NCI-H2196 (cell line): ENCODE results near the gene MIER2.

Experiments used
- DNase-seq: peaks from one replicate; lab custom pipeline; 2025; ENCODE audit not compliant: unreplicated experiment; lab: John Stamatoyannopoulos, UW

Gene MIER2

DNA sequence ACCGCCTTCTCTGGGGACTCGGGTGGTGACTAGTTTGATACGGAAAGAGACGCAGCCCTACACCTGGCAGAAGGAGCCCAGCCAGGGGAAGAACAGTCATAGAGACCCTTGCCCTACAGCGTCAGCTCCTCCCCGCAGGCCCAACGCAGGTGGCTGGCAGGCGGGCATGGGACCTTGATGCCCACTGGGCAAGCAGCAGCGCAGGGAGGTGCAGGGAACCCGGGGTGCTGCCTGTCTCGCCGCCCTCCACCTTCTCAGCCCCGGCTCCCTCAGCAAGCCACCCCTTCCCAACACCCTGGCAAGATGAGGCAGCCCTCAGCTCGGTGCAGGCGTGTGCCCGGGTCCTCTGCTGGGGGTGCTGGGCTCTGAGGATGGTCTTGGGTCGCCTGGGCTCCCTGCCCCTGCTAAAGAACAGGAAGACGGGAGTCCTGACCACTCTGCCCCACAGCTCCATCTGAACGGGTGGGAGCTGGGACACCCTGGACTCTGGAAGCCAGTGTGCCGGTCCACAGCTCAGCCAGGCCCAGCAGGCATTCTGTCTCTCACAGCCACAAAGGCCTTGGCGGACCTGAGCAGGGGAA lies 9.0 kb downstream of the MIER2 start:
- no peak for DNase-seq

DNA sequence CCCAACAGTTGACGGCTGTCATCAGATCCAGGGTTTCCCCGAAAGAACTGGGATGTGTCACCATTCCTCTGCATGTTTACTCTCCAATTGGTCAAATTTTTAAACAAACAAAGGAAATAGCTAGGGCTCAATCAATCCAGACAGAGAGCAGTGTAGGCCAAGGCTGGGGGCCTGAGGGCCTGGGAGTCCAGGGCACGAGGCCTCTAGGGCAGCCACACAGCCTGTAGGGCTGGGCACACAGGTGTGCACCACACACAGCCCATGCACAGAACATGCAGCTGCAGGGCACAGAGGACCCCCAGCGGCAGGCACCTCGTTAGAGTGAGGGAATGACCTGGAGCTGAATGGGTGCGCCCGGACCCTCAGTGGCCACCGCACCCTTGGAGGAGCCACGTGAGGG lies 9.5 kb downstream of the MIER2 start:
- DNase-seq, result no peak

DNA sequence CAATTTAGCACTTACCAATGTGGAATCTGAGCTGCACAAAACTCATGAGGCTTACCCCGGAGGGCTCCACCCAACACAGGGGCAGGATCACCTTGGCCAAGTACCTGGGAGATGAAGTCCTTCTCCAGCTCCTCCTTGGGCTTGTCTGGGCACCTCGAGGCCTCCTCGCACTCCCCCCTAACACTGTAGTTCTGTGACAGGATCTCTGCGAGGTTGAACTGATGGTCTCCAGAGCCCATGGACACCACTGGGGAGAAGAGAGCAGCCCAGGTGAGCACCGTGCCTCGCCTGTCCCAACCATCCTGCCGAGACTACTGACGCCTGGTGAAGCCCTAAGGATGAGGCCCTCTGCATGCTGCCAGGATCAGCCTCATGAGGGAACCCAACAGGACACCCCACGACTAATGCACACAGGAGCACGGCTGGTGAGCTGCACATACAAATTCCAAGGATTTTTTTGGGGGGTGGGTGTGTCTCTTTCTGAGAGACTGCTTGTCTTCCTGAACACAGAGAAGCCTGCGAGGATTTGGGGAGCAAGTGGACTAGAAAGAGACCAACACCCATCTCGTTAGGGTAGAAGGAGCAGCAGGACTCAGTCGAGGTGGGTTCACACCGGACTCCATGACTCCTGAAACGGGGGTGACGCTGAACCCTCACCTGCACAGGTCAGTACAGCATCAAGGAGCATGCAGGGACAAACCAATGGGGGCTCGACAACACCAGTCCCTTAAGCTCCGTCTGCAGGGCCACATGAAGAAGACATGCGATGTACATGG lies 10.1 kb downstream of the MIER2 start:
- DNase-seq, result no peak

DNA sequence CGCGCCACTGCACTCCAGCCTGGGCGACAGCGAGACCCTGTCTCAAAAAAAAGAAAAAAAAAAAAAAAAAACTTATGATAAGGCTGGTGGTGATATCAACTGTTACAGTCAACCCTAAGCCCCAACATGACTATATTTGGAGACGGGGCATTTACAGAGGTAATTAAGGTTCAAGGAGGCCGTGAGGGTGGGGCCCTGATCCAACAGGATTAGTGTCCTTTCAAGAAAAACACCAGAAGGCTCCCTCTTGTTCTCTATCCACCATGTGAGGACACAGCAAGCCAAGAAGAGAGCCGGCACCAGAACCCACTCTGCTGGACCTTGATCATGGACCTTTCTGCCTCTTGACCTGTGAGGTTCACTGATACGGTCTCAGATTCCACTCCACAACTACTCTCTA lies 14.1 kb downstream of the MIER2 start:
- no peak for DNase-seq

DNA sequence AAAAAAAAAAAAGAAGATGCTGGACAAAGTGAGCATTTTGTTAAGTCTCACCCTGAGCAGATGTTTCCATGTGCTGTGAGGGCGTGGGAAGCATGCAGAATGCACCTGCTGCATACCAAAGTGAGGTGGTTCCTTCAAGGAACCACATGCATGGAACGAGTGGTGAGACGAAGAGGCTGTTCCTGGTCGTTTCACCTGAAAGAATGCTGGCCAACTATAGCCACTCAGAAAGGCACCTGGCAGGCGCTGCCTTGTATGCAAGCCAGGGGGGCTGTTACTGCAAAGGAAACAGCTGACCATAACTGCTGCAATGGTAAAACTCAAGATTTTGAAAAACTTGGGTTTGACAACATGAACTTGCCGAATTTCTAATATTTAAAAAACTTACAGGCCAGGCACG lies 14.7 kb downstream of the MIER2 start:
- no peak for DNase-seq

DNA sequence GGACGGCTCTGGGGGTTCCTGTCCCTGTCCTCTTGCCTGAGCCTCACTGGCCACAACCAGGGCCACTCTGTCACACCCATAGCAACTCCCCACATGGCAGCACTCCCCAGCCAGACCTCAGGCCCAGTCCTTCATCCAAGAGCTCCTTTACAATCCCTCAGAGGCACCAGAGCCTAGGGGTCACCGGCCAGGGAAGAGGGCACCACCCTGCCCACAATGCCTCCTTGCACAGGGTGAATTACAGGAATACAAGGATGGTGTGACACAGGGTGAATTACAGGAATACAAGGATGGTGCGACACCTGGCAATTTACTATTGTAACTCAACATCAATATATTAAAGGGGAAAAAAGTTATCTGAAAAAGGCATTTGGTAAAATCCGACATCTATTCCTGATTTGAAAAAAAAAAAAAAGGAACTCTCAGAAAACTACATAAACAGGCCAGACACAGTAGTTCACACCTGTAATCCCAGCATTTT lies 16.5 kb downstream of the MIER2 start:
- no peak for DNase-seq

DNA sequence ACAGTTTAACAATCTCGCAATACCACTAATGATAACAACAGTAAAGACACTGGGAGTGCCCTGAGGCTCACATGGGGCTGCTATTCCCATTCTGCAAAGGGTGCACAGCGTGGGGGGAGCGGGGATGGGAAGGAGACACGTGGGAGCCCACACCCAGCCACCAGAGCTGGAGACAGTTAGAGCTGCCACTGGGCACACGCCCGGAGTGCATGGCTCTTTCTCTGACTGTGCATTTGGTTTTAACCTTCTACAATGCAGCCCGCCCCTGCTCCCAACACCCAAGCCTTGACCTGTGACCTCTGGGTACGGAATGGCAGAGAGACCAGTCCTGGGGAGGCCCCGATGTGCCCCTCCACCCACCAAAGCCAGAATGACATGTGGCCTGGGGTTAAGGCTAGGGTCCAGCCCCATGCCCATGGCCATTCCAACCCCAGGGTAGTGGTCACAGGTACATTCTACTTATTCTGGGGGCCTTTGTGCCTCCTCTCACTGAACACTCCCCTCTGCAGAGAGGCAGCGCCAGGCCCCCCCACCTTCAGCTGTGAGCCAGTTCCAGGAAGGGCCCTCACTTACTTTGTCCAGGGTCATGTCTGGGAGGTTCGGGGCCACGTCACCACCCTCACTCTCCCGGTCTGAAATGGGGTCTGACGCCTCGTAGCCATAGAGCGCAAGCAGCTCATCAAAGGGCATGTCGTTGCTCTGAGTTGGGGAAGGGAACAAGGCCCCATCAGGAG lies 17.1 kb downstream of the MIER2 start:
- no peak for DNase-seq

DNA sequence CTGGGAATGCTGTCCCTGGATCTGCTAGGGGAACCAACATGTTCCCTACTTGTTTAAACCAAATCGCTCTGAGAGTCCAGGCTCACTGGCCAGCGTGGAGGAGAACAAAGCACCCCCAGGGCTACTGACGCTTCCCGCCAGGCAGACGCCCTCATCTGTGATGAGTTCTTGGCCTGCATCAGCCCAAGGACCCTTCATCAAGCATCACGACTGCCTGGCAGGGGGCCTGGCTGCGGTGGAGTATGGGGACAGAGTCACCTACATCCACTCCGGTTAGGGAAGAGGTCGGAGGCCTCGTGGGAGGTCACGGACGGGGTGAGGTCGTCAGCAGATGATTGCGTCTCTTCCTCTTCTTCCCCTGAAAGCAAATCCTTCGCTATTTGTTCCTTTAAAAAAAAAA lies 17.7 kb downstream of the MIER2 start:
- DNase-seq, result no peak

DNA sequence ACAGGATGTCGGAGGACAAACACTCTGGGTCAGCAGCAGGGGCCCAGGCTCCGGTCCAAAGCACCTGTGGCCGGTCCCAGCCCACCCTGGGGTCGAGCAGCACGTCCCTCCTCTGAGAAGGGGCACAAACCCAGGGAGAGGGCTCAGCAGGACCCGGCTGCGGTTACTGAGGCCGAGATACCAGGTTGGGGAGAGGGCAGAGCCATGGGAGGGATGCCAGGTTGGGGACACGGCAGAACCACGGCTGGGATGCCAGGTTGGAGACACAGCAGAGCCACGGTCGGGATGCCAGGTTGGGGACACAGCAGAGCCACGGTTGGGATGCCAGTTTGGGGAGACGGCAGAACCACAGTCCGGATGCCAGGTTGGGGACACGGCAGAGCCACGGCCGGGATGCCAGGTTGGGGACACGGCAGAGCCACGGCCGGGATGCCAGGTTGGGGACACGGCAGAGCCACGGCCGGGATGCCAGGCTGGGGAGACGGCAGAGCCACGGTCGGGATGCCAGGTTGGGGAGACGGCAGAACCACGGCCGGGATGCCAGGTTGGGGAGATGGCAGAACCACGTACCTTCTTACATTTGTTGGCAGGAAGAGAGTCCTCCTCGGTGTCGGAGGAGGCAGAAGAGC lies 18.5 kb downstream of the MIER2 start:
- DNase-seq, result no peak

DNA sequence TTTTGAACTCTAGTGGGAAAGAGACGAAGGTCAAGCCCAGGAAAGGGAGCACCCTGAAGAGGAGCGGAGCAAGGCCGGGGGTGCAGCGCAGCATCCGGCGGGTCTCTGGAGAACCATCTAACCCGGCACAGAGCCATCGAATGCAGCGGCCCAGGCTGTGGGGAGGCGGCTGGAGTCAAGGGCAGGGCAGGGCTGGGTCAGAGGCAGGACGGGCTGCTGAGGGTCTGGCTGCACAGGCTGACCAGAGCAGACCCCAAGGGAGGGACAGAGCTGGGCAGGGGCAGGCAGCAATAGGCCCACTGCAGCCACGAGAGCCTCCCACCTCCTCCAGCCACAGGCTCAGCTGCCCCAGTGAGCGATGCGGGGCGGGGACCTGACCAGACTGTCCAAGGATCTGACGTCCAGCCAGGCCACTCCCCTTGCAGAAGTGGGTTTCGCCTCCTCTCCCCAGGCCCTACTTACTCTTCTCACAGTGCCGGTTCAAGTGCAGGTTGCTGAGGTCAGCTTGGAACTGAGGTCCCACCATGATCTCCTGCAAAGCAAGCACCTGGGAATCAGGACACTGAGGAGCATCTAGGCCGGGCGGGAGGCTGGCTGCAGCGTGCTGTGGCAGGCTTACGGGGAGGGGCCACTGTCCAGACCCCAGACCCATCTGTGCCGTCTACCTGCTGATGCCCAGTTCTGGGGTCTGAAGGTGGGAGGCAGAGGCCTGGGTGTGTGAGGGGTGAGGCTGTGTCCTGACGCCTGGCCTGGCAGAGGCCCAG lies 19.2 kb downstream of the MIER2 start:
- DNase-seq, result no peak

DNA sequence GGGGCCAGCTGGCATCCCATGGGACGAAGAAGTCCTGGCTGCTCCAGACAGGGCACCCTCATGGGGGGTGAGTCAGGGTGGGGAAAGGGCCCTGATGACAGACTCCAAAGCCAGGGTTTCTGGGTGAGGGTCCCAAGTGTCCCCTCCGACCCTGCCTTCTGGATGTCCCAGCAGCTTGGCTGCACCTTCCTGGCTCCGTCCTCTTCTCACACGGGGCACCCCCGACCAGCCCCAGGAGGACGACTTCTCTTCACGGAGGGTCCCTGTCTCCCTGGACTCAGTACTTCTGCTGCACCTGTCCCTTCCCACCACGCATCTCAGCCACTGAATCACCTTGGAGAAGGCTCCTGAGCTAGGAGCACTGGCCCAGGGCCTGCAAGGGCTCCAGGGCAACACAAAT lies 19.9 kb downstream of the MIER2 start:
- no peak for DNase-seq

DNA sequence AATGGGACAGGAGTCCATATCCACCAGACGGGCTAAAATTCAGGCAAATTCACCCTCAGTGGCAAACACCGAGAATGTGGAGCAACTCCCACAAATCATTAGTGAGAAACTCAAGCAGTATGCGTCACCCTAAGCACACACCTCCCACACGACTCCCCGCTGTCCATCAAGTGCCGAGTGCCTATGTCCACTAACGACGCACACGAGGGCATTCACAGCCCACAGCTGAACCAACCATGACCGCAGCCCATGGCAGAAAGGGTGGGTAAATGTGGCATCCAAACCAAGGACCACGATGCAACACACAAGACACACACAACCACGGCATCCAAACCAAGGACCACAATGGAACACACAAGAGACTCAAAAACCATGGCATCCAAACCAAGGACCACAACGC lies 22.0 kb downstream of the MIER2 start:
- no peak for DNase-seq

DNA sequence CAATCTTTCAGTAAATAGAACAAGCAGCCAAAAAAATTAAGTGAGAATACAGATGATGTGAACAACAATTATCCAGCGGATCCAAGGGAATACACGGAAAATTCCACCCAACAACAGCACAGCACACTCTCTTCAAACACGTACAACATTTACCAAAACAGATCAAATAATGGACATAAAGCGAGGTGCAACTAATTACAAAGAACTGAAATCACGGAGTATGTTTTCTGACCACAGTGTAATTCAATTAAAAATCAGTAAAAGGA lies 26.2 kb downstream of the MIER2 start:
- no peak for DNase-seq

DNA sequence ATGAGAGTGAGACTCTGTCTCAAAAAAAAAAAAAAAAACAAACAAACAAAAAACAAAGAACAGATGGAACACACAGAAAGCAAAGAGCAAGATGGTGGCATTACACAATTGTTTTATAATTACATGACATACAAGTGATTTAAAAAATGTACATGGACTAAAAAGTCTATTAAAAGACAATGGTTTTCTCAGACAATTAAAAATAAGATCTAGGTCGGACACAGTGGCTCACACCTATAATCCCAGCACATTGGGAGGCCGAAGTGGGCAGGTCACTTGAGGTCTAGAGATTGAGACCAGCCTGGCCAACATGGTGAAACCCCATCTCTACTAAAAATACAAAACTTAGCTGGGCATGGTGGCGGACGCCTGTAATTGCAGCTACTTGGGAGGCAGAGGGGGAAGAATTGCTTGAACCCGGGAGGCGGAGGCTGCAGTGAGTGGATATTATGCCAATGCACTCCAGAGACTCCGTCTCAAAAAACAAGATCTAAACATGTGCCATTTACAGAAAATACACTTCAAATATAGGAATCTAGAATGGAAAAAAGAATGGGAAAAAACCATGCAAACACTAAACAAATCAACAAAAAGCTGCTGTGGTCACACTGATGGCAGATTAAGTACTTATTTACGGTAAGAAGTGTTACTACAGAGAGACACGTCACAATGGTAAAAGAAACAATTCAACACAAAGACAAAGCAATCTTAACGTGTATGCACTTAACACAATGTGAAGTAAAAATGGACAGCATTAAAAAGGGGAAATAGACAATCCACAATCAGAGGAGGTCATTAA lies 26.7 kb downstream of the MIER2 start:
- DNase-seq, result no peak

DNA sequence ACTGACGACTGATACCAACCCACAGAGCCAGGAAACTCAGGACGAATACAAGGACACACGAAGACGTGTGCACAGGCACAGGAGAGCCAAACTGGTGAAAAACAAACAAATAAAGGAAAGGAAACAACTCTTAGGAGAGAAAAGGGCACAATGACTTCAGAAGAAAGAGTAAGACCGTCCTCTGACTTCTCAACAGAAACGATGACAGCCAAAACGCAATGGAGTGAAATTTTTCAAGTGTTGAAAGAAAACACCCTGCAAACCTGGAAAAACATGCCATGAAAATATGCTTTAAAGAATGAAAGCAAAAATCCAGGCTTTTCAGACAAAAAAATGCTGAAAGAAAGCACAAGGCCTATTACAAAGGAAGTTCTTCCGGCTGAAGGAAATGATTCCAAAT lies 28.8 kb downstream of the MIER2 start:
- no peak for DNase-seq

DNA sequence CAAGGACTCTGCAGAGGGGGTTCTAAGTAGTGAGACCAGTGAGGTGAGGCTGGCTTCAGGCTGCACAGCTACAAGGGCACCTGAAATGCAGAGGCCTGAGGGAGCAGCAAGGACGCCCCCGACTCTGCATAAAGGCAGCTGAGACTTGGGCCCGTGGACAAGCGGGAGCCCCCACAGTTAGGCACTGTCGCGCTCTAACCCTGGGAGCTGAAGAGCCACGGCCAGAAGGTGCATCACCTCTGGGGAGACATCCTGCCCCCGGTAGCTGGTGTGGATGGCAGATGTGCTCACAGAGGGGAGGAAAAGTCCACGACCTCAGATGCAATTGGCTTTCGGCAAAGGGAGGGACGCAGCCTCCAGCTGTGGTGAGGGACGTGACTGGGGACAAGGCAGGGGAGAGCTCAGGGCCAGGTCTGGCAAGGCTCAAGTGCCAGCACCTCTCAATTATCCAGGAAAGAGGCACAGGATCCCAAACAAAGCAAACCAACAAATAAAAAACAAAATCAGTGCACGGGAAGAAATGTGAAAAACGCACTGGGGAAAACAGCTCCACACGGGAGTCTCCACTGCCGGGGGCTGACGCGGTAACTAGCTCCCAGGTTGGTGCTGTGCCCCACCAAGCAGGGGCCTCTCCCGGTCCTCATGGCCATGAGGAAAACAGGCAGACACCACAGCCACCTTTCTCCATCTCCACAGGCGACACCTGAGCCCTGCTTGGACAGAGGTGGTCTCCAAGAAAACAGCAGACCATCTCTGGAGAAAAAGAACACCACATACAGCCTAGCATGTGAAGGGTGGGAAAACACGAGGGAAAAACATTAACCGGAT lies 30.4 kb downstream of the MIER2 start:
- no peak for DNase-seq

DNA sequence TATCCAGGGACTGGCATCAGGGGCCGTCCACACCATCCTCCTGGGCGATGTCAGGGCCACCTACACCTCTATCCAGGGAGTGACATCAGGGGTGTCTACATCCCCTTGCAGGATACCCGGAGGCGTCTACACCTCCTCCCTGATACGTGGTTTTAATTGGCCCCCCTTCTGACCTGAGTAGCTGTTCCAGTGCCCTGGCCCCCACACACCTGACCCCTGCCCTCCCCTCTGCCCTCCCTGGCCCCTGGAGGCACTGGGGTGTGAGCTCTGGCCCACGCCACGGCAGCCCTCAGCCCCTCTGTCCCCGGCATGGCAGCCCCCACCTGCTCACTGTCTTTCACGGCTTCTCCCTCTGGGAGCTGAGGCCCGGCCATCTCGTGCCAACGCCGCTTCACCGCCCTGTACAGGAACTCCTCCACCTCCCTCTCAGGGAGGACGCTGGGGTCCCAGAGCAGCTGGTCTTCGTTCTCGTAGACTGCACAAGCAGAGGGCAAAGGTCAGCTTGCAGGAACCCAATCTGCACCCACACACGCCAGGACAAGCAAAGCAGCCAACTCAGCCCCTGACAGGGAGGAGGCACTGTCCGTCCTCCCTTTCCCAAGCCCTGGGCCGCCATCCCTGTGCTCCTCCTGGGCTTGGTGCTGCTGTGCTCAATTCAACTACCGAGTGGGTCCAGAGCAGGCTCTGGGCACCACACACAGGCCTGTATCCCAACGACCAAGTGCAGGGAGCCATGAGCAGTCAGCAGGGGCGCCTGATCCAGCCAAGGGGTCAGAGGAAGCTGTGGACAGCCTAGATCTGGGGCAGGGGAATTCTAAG lies 31.2 kb downstream of the MIER2 start:
- no peak for DNase-seq

DNA sequence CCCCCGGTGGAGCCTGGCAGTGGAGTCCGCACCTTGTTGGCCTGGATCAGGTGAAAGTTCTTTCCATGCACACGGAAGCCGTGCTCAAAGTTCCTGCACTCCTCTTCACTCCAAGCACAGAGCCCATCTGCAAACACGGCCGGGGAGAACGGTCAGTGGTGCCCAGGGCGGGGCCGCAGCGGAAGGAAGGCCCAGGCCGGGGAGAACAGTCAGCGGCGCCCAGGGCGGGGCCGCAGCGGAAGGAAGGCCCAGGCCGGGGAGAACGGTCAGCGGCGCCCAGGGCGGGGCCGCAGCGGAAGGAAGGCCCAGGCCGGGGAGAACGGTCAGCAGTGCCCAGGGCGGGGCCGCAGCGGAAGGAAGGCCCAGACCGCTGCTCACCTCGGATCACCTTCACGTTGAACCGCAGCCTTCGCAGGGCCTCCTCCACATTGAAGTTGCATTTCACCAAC lies 32.8 kb downstream of the MIER2 start:
- no peak for DNase-seq
